BJ (cell line): ENCODE measurements around the gene PPP4R1. TPM values are rescaled to one million over a fixed set of nuclear protein-coding genes. Genes with fewer than 3 reads are reported as not detected.

ENCODE experiments used
- CTCF ChIA-PET: fragments of 350-600 bp; formaldehyde crosslinking; extraction: SDS; loops from one replicate; lab custom pipeline; 2021; ENCODE audit warnings: antibody characterized with exemption, inconsistent platforms; lab: Yijun Ruan, JAX
- POLR2A ChIA-PET: fragments of 300-600 bp; sonication (Branson Sonifier 250); formaldehyde crosslinking; extraction: SDS; loops from one replicate; lab custom pipeline; 2021; ENCODE audit warnings: antibody characterized with exemption; lab: Charles Lee
- DNase-seq: peaks from one replicate; pipeline ENCODE4 v3.0.0-alpha.2; 2011; ENCODE audit warnings: low read depth
- H3K27me3 ChIP-seq: 2 replicates; pipeline ENCODE4 v1.6.0; 2011; ENCODE audit warnings: low read length; ENCODE audit not compliant: control insufficient read depth, insufficient read depth
- H3K36me3 ChIP-seq: 2 replicates; pipeline ENCODE4 v1.5.1; 2011; ENCODE audit warnings: low read length; ENCODE audit not compliant: control insufficient read depth, insufficient read depth
- H3K4me3 ChIP-seq: 2 replicates; pipeline ENCODE4 v1.5.1; 2011; ENCODE audit warnings: low read depth, mild to moderate bottlenecking, control low read depth, low read length
- CTCF ChIP-seq: IDR thresholded peaks from 2 replicates; pipeline ENCODE4 v1.5.1; 2011; ENCODE audit warnings: low read depth, mild to moderate bottlenecking, control low read depth, inconsistent platforms, low read length, moderate library complexity; ENCODE audit not compliant: insufficient read depth
- polyA plus RNA-seq: library from polyadenylated mRNA; depleted of rRNA; stranded (reverse); fragments of >200 nt; gene quantifications from 2 replicates; pipeline ENCODE4 v1.2.3, GENCODE V29; 2011

Gene PPP4R1
- polyA plus RNA-seq, 1 experiment: 135 TPM

GRCh38 chr18:9570255-9570654, 44.1 kb downstream of the PPP4R1 start:
- CTCF ChIA-PET: no interaction called here
- POLR2A ChIA-PET: no interaction called here
- DNase-seq: no peak
- no peak for TF ChIP-seq CTCF
- no peak overlapping the region for H3K4me3 ChIP-seq
- peaks cover 11% of the 10 kb centered on the region for H3K36me3 ChIP-seq
- no peaks in the 10 kb centered on the region for H3K27me3 ChIP-seq

- POLR2A ChIA-PET: no interaction called here
- no peaks in the 10 kb centered on the region for H3K27me3 ChIP-seq
- CTCF ChIA-PET: no interaction called here
- no peak for DNase-seq
- no peak for TF ChIP-seq CTCF
- H3K36me3 ChIP-seq: peaks cover 9% of the 10 kb centered on the region
- H3K4me3 ChIP-seq: no peak overlapping the region
Observed at GRCh38 chr18:9569178-9569577, 45.2 kb downstream of the PPP4R1 start.

GRCh38 chr18:9568186-9568585, 46.2 kb downstream of the PPP4R1 start:
- POLR2A ChIA-PET: no interaction called here
- peaks cover 9% of the 10 kb centered on the region for H3K36me3 ChIP-seq

GRCh38 chr18:9565407-9565806, 49.0 kb downstream of the PPP4R1 start:
- POLR2A ChIA-PET: no interaction called here
- peaks cover 12% of the 10 kb centered on the region for H3K36me3 ChIP-seq

More at GRCh38 chr18:9568186-9568585, 46.2 kb downstream of the PPP4R1 start:
- TF ChIP-seq CTCF: no peak
- Histone ChIP-seq H3K4me3 (no peak overlapping the region), H3K27me3 (no peaks in the 10 kb centered on the region)
- DNase-seq: no peak
- CTCF ChIA-PET: interaction anchor here (0.7 to 1.4 kb wide), 3 partner anchors 44 to 133 kb away, joined by 3 to 5 read pairs (median 3); no protein-coding TSS in a partner anchor

GRCh38 chr18:9563331-9563730, 51.0 kb downstream of the PPP4R1 start:
- no peak for DNase-seq
- ChIA-PET POLR2A (interaction anchor here (0.6 kb wide), 1 partner anchor 112 kb away, joined by 3 read pairs; no protein-coding TSS in a partner anchor), CTCF (interaction anchor here (1.0 to 7.4 kb wide), 2 partner anchors 9 to 12 kb away, joined by 5 to 46 read pairs; no protein-coding TSS in a partner anchor)
- H3K36me3 ChIP-seq: peaks cover 21% of the 10 kb centered on the region
- H3K4me3 ChIP-seq: no peak overlapping the region
- H3K27me3 ChIP-seq: no peaks in the 10 kb centered on the region
- TF ChIP-seq CTCF: no peak

More at GRCh38 chr18:9565407-9565806, 49.0 kb downstream of the PPP4R1 start:
- no peaks in the 10 kb centered on the region for H3K27me3 ChIP-seq
- H3K4me3 ChIP-seq: no peak overlapping the region
- no peak for DNase-seq
- TF ChIP-seq CTCF: no peak
- CTCF ChIA-PET: interaction anchor here (0.6 to 7.4 kb wide), 4 partner anchors 10 to 38 kb away, joined by 3 to 46 read pairs (median 4); no protein-coding TSS in a partner anchor
